NB4 (cell line): ENCODE results near the gene FOXP2.
"Not testable (repeated sequence)": the region's sequence is repeated elsewhere in the genome, so short reads cannot be mapped to it uniquely, and the experiment has no call there.

ENCODE experiments used
- DNase-seq: peaks from one replicate; pipeline ENCODE4 v3.0.0; 2010; ENCODE audit warnings: low read depth
- H3K4me3 ChIP-seq: one replicate; pipeline ENCODE4 v1.5.1; 2011; ENCODE audit warnings: mild to moderate bottlenecking, low read depth, low read length, moderate library complexity
- MYC ChIP-seq: IDR thresholded peaks from 2 replicates; pipeline ENCODE4 v1.6.1; 2011; ENCODE audit warnings: low read depth, low read length
- POLR2A ChIP-seq: IDR thresholded peaks from 2 replicates; pipeline ENCODE4 v1.6.1; 2011; ENCODE audit warnings: mild to moderate bottlenecking; ENCODE audit not compliant: insufficient read length; ENCODE audit errors: extremely low read depth
- TF ChIP-seq, protein P1 (sequence below): IDR thresholded peaks from one replicate; pipeline ENCODE4 v1.5.1; 2012; ENCODE audit warnings: low read depth, low read length
- TF ChIP-seq, protein P2 (sequence below): IDR thresholded peaks from 2 replicates; pipeline ENCODE4 v1.6.1; 2011; ENCODE audit warnings: low read depth, low read length

FOXP2 gene

GRCh38 chr7:114432061-114432460, 17.4 kb downstream of the FOXP2 start:
- TF ChIP-seq, protein P1, sequence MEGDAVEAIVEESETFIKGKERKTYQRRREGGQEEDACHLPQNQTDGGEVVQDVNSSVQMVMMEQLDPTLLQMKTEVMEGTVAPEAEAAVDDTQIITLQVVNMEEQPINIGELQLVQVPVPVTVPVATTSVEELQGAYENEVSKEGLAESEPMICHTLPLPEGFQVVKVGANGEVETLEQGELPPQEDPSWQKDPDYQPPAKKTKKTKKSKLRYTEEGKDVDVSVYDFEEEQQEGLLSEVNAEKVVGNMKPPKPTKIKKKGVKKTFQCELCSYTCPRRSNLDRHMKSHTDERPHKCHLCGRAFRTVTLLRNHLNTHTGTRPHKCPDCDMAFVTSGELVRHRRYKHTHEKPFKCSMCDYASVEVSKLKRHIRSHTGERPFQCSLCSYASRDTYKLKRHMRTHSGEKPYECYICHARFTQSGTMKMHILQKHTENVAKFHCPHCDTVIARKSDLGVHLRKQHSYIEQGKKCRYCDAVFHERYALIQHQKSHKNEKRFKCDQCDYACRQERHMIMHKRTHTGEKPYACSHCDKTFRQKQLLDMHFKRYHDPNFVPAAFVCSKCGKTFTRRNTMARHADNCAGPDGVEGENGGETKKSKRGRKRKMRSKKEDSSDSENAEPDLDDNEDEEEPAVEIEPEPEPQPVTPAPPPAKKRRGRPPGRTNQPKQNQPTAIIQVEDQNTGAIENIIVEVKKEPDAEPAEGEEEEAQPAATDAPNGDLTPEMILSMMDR, result no peak
- no peak for TF ChIP-seq MYC
- no peak for TF ChIP-seq POLR2A
- TF ChIP-seq, protein P2, sequence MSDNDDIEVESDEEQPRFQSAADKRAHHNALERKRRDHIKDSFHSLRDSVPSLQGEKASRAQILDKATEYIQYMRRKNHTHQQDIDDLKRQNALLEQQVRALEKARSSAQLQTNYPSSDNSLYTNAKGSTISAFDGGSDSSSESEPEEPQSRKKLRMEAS, result no peak
- no peak overlapping the region for H3K4me3 ChIP-seq
- DNase-seq, result no peak

DNA sequence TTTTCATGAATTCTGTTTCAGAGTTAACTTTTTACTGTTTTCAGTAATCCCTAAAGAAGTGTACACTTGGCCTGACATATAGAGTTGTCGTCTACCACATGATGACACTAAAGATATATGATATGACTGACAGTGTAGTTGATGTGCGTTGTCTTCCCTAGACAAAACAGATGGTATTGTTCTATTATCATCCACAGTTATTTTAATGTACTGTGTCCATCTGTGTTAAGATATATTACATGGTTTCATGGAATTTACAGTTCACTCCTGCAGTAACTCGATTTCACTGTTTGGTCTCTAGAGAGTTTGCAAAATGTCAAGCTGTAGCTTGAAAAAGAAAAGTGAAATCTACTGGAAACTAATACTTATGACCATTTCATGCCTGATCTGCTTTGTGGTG, 18.1 kb downstream of the FOXP2 start:
- no peak overlapping the region for H3K4me3 ChIP-seq
- TF ChIP-seq, protein P1, result no peak
- TF ChIP-seq MYC (no peak), POLR2A (no peak)
- TF ChIP-seq, protein P2, result no peak
- DNase-seq, result no peak

DNA sequence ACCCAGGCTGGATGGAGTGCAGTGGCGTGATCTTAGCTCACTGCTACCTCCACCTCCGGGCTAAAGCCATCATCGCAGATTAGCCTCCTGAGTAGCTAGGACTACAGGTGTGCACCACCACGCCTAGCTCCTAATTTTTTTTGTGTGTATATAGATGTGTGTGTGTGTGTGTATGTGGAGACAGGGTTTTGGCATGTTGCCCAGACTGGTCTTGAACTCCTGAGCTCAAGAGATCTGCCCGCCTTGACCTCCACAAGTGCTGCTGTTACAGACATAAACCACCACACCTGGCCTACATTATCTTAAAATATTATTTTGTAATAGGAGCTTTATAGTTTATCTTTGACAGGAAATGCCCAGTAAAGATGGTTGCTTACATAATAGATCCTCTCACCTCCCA, 25.0 kb downstream of the FOXP2 start:
- H3K4me3 ChIP-seq, result no peak overlapping the region
- TF ChIP-seq, protein P1, result no peak
- TF ChIP-seq MYC, result no peak
- TF ChIP-seq, protein P2, result no peak
- no peak for TF ChIP-seq POLR2A
- DNase-seq, result no peak

GRCh38 chr7:114440927-114441326, 26.3 kb downstream of the FOXP2 start:
- not testable (repeated sequence) for H3K4me3 ChIP-seq, DNase-seq

DNA sequence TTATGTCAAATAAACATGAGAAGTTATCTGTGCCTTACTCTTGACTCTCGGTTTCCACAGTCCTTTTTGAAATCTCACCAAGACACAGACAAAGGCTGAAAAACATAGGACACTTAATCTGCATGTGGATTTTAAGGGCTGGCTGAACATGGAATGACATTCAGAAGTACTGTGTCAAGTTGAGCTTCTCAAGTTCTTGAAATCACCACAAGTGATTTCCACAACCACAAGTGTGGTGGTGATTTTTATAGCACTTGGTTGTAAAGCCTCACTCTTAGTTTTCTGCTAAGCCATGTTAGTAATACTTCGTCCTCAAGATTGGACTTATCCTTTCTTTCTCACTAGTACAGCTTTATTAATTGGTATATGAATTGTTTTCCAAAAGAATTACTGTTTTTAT, 29.6 kb downstream of the FOXP2 start:
- TF ChIP-seq MYC (no peak), POLR2A (no peak)
- TF ChIP-seq, protein P1, result no peak
- TF ChIP-seq, protein P2, result no peak
- DNase-seq, result no peak
- no peak overlapping the region for H3K4me3 ChIP-seq

DNA sequence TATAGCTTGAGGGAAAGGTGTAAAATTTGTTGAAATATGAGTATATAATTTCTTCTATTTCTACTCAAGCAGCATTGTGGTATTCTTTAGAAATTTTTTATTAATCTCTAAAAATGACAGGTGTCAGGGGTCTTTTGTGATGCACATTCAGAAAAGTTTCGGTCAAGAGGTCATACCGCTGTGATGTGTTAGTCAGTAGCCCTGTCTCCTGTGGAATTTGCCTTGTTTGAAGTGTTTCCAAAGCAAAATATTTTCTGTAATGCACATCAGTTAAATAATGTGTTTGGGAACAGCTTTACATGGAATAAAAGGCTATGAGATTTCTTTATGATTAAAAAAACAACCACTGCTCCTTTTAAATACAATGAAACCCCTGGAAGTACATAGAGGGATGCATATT, 35.8 kb downstream of the FOXP2 start:
- no peak for DNase-seq
- no peak for TF ChIP-seq MYC
- H3K4me3 ChIP-seq, result no peak overlapping the region

GRCh38 chr7:114459574-114459973, 45.0 kb downstream of the FOXP2 start:
- TF ChIP-seq, protein P1, result no peak
- TF ChIP-seq POLR2A (no peak), MYC (no peak)
- TF ChIP-seq, protein P2, result no peak
- no peak for DNase-seq

More at GRCh38 chr7:114459574-114459973, 45.0 kb downstream of the FOXP2 start:
- H3K4me3 ChIP-seq, result no peak overlapping the region
